ENCODE results near the gene DIPK2B.

The DIPK2B gene

GRCh38 chrX:45154462-45154861, 46.2 kb downstream of the DIPK2B start:
- DNase-seq = no peak

DNA sequence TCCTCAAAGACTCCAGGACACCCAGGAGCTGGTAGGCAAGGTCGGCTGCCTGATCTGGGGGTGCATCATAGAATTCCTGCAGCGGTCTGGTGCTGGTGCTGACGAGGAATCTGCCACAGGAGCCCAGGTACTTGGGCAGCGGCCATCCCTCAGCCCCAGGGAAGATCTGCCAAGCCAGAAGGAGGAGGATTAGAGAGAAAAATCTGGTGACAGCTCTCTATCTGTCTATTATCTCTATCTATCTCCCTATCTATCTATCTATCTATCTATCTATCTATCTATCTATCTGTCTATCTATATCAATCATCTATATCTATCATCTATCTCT, 46.7 kb downstream of the DIPK2B start:
- no peak for DNase-seq
